Fibroblast of the aortic adventitia (primary cell): Measurements from ENCODE around the gene SPSB1. TPM values are rescaled to one million over a fixed set of nuclear protein-coding genes. Genes with fewer than 3 reads are reported as not detected.

Experiments
- DNase-seq: peaks from one replicate; pipeline ENCODE4 v3.0.0-alpha.2; 2010; ENCODE audit warnings: low read depth
- H3K4me3 ChIP-seq: 2 replicates; pipeline ENCODE4 v1.5.1; 2011; ENCODE audit warnings: low read depth, mild to moderate bottlenecking, control low read depth, low read length, moderate library complexity
- total RNA-seq: library from RNA; depleted of rRNA; stranded (reverse); fragments of >200 nt; gene quantifications from 2 replicates; pipeline ENCODE4 v1.2.3, GENCODE V29; 2012; ENCODE audit warnings: low replicate concordance
- TF ChIP-seq, protein P1 (sequence below): IDR thresholded peaks from 2 replicates; pipeline ENCODE4 v1.5.1; 2011; ENCODE audit warnings: mild to moderate bottlenecking, low read length, control low read depth, inconsistent platforms; ENCODE audit not compliant: insufficient read depth

Gene SPSB1
- total RNA-seq, 1 donor = 37.6 TPM

DNA sequence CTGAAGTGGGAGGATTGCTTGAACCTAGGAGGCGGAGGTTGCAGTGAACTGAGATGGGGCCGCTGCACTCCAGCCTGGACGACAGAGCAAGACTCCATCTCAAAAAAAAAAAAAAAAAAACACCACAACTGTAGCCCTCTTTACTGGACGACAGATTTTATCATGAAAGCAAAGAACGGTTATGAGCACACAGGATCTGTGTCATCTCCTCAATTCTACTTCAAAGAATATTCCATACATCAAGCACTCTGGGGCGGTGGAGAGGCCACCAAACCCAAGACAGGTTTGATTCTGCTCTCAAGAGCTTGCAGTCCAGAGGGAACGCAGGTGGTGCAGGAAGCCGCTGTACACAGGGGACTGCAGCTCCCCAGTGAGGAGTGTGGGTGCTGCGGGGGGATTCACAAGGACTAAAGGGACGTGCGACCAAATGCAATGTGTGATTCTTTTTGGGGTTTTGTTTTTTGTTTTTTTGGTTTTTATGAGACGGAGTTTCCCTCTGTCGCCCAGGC, 110.1 kb downstream of the SPSB1 start:
- TF ChIP-seq, protein P1, sequence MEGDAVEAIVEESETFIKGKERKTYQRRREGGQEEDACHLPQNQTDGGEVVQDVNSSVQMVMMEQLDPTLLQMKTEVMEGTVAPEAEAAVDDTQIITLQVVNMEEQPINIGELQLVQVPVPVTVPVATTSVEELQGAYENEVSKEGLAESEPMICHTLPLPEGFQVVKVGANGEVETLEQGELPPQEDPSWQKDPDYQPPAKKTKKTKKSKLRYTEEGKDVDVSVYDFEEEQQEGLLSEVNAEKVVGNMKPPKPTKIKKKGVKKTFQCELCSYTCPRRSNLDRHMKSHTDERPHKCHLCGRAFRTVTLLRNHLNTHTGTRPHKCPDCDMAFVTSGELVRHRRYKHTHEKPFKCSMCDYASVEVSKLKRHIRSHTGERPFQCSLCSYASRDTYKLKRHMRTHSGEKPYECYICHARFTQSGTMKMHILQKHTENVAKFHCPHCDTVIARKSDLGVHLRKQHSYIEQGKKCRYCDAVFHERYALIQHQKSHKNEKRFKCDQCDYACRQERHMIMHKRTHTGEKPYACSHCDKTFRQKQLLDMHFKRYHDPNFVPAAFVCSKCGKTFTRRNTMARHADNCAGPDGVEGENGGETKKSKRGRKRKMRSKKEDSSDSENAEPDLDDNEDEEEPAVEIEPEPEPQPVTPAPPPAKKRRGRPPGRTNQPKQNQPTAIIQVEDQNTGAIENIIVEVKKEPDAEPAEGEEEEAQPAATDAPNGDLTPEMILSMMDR = no peak
- DNase-seq = no peak
- no peak overlapping the region for H3K4me3 ChIP-seq

DNA sequence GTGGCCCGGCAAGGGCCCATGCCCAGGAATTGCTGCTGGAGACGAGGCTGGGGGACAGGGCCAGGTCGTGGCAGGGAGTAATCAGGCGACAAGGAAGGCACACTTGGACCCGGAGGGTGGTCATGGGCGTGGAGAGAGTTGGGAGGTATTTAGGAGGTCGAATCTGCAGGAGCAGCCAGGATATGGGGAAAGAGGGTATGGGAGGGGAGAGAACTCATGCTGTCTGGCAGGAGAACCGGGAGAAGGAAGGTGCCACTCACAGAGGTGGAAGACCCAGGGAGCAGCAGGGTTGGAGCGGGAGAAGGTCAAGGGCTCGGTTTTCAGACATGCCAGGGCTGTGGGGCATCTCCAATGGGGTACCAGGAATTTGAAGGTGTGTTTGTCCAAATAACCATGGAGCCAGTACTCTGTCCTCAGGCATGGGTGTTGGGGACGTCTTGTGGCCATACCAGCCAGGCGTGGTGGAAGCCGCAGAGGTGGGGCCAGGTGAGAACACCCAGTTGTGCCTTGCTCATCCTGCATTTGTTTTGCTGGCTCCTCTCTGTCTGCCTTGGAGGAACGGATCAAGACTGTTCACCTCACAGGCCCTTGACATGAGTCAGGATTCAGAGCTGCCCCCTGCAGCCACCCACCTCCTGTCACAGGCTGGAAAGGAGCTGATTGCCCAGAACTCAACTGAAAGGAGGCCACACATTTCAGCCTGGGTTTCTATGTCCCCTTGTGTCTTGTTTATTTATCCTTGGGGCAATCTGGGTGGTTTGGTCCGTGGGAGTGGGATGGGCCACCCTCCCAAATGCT, 111.6 kb downstream of the SPSB1 start:
- TF ChIP-seq, protein P1 = no peak
- no peak overlapping the region for H3K4me3 ChIP-seq
- no peak for DNase-seq

- TF ChIP-seq, protein P1 = no peak
- DNase-seq = no peak
- no peak overlapping the region for H3K4me3 ChIP-seq
Measured at GRCh38 chr1:9406111-9406510, 113.4 kb downstream of the SPSB1 start.

- TF ChIP-seq, protein P1 = no peak
- DNase-seq = peak; percentile 65
- no peak overlapping the region for H3K4me3 ChIP-seq
Measured at GRCh38 chr1:9410737-9411297, 118.1 kb downstream of the SPSB1 start.

DNA sequence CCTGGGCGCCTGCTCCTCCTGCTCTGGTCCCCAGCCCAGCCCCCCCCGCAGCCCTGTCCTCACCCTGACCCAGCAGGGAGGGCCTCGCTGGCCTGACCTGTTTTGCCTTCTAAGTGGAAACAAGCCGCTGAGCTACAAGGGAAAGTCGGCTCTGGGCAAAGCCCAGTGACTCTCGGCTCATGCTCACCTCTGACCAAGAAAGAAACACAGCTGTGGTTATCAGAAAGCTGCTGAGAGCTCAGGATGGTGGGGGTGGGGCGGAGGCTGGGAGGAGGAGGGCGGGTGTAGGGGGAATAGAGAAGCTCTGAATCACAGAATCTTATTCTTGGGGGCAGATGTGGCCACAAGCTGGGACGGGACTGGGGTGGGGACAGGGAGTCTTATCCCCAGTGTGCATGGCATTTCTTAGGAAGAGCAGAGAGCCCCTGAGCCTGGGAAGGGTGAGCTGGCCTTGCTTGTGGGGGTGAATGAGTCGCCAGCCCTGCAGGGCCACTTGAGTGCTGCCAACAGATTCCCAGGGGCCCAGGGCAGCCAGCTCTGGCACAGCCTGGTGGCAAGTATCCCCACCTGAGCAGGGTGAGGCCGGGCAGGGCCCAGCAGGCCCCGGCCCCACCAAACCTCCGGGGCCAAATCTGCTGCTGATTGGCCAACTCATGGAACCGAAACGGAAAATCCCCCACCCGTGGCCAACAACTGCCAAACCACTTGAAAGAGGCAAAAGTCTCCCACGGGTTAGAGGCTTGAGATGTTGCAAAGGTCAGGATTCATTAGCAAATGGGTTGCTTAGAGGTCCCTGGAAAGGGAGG, 120.6 kb downstream of the SPSB1 start:
- H3K4me3 ChIP-seq = peak overlapping the region; percentile 25
- TF ChIP-seq, protein P1 = no peak
- DNase-seq = peak; percentile 95

- DNase-seq = peak; percentile 99
- no peak overlapping the region for H3K4me3 ChIP-seq
- TF ChIP-seq, protein P1 = no peak
Measured at GRCh38 chr1:9413877-9414213, 121.2 kb downstream of the SPSB1 start.
